HG02678 (cell line): ENCODE measurements around the gene CUEDC1.

ENCODE experiments used
- ATAC-seq: cut with Tn5 transposase; IDR thresholded peaks from one replicate; pipeline ENCODE4 v1.9.1; 2021; ENCODE audit warnings: mild to moderate bottlenecking, moderate library complexity; ENCODE audit not compliant: unreplicated experiment

CUEDC1 gene

DNA sequence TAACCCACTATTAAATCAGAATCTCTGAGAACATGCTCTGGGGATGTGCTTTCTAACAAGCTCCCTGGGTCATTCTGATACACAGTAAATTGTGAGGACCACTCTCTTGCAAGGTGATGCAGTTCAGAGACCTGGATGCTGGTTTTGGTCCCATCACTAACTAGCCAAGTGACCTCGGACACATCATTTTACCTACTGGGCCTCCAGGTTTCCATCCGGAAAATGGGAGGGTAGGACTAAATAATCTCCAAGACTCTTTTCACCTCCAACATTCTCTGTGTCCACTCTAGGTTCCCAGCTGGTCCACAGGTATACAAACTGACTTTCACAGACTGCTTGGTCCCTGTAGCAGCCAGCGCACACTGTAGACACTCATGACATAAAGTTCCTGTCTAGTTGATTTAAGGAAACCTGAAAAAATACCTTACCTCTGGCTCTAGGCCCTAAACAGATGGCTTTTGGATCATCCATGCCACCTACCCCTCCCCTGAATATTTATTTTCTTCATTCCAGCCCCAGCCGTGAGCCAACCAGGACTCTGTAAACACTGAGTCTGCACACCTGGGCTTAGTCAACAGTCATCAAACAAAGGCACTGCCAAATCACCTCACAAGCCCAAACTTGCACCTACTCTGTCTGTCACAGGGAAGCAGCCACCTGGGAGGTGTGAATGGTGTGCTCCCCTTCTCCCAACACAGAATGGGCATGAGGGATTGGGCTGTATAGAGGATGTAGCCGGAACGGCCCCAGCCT lies 54.0 kb downstream of the CUEDC1 start:
- ATAC-seq, result no peak

DNA sequence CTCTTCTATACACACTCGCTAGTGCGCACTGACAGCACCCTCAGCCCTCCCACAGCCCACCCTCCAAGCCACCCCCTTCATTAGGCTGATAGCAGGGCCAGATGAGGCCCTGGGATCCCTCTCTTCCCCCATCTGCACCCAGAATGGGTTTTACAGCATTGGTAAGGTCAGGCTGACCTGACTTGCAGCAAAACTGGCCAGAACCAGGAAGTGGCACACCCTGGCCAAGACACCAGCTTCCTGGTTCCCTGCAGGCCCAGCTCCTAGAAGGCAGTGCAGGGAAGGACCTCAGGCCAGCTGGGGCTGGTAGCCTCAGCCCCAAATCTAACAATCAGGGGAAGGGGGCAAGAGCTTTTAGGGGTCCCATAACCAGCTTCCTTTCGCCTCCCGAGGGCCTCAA lies 55.4 kb downstream of the CUEDC1 start:
- ATAC-seq, result no peak

DNA sequence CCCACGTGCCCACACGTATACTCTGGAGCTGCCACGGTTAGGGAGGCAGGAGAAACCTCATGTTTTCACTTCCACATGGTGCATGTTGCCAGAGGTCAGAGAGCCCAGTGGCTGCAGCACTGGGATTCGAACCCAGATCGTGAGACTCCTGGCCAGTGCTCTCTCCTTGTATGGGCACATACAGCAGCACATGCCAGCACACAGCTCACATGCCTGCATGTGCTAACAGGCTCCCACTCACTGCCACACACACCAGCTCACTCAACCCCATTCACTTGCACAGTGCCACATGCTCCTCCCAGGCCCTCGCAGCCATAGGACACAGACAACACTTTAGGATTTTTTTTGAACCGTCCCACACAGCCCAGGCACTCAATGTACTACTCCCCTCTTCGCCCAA lies 55.8 kb downstream of the CUEDC1 start:
- no peak for ATAC-seq

DNA sequence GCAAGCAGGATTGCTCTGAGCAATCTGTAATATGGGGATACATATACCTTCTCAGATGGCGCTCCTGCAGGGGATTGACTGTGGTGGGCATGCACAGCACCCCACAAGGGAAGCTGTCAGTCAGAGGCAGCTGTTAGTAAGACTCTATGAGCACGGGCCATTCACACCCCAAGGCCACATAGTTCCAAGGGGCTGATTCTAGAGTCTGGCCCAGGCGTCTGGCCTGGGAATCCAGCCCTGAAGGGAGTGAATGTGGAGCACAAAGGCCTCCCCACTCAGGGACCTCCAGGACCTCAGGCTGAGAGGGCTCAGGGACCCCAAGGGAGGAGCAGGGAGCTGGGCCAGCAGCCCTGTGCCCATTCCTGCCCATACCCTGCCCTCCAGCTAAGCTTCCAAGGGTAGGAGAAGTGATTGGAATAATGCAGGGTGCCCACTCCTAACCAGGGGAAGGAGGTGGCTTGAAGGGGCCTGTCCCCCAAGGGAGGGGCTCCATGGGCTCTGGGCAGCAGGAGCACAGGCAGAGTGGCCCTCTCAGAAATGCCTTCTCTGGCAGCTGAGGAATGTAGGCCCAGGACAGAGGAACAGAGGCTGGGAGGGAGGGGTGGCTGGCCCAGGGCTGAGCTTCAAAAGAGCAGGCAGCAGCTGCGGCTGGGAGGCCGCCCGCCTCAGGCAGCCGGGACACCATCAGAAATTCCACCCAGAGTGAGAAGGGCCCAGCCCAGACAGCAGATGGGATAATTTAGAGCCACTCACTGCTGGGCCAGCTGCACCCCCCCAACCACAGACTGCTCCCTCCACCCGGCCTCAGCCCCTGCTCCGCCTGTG lies 56.5 kb downstream of the CUEDC1 start:
- ATAC-seq, result no peak

DNA sequence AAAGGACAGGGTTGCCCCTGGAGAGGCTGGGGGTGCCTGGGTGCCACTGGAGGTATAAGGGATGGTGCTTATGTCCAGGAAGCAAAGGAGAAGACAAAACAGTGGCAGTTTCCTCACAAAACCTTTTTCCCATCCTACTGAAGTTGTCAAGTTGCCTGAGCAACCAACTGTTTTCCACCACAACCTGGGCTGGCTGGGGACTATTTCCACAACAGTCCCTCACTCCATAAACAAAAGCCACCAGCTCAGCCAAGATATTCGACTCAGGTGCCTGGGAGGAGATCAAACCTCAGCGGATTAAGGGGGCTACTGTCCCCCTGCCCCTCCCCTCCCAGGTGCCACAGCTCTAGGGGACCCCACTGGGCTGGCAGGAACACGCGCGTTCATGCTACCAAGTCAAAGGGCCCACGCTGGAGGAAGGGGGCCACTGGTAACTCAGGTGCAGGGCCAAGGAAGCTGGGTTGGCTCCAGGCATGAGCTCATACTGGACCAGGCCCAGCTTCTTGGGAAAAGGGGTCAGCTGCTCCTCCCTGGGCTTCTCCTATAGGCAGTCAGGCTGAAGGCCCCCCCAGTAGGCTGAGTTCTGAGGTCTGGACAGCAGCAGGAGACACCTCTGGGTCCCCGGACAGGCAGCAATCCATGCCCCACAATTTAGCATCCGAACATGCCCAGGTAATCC lies 59.7 kb downstream of the CUEDC1 start:
- no peak for ATAC-seq

GRCh38 chr17:57894848-57895247 lies 60.4 kb downstream of the CUEDC1 start:
- ATAC-seq, result no peak

DNA sequence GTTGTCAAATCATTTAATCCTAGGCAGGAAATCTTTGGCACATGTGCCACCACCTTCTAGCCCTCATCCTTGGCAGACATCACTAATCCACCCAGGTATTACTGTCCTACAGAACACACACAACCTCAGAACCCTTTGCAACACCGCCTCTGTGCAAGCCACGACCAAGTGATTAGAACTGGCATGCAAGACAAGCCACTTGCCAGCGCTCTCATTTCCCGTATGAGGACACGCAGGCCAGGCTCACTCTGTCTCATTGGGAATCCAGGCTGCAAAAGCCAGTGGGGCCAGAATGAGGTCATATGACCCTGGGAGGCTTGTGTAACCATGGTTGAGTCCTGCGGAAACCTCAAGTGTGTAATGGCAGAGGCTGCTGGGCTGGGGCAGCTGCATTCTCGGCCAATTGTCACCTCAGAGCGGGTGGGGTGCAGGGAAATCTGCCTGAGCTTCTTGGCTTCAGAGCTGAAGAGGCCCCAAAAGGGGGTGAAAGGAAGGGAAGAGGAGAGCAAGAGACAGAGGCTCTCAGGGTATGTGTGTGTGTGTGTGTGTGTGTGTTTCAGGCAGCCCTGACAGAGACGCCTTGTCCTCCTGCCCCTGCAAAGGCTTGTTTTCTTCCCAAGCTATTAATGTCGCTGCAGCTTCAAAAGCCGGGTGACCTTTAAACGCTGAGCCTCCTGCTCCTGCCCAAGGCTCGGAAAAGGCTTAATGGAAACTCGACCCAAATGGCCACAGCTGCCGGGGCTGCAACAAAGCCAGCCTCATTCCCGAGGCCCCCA lies 62.2 kb downstream of the CUEDC1 start:
- no peak for ATAC-seq

- ATAC-seq, result no peak
These were observed 62.9 kb downstream of the CUEDC1 start for GRCh38 chr17:57892146-57892819.

- ATAC-seq, result no peak
These were observed 64.4 kb downstream of the CUEDC1 start for GRCh38 chr17:57890857-57891232.

GRCh38 chr17:57889892-57890856 lies 65.0 kb downstream of the CUEDC1 start:
- ATAC-seq, result no peak

- ATAC-seq, result no peak
These were observed 66.0 kb downstream of the CUEDC1 start for GRCh38 chr17:57889252-57889651.

DNA sequence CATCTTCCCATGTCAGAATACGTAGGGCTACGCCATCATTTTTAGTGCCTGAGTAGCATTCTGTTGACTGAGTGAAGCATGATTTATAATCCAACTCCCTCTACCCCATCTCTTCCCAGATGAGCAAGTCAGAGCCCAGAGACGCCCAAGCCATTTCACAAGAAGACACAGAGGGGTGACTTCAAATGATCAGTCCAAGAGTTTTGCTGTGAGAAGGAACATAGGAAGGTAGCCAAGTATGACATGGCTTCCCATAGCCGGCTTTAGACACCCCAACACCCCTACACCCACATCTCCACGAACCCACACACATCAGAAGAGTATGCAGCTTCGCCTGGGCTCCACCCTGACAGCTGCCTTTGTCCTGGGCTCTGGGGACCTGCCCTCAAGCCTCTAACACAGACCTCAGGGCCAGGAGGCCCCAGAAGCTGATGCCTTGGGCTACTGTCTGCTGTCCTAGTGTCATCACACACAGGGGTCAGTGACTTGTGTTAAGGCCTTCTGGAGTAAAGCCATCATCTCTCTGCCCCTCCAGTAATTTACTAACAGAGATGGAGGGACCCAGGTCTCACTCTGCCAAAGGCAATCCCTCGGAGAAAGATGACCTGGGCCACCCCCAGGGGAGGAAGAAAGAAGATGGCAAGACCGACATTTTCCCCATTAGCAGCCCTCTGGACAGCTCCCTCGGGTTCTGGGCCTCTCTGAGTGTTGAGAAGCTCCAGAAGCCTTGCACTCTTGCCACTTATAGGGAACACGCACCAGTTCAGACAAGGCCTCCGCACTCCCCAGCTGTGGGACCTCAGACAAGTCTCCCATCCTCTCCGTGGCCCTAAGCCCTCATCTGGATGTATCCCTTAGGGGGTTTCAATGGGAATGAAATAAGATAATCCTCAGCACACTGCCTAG lies 66.6 kb downstream of the CUEDC1 start:
- ATAC-seq, result no peak

DNA sequence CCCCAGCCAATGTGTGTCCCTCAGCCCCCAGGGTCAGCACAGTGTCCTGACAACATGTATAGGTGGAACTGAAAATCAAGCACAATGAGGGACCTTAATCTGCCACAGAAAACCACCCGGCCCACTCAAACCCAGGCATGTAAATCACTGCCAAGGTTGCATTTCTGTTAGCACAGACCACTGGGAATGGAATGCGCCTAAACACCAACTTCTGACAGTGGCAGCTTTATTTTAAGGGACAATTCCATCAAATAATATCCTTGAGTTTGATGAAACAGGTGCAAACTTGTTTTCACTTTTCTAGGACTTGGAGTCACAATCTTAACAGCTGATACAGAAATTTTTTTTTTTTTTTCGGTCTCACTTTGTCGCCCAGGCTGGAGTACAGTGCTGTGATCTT lies 68.1 kb downstream of the CUEDC1 start:
- ATAC-seq, result no peak

GRCh38 chr17:57886020-57886419 lies 69.2 kb downstream of the CUEDC1 start:
- no peak for ATAC-seq

- no peak for ATAC-seq
These were observed 69.9 kb downstream of the CUEDC1 start for GRCh38 chr17:57885148-57885915.

- ATAC-seq, result no peak
These were observed 73.3 kb downstream of the CUEDC1 start for GRCh38 chr17:57881783-57882351.

- no peak for ATAC-seq
These were observed 74.1 kb downstream of the CUEDC1 start for GRCh38 chr17:57881143-57881542.
